Adrenal gland (tissue), 12 donors: ENCODE results near the gene MCTP1. TPM values are rescaled to one million over a fixed set of nuclear protein-coding genes. Genes with fewer than 3 reads are reported as not detected.

ENCODE experiments used
- DNase-seq, 7 donors: peaks; one replicate each; pipeline ENCODE4 v3.0.0-alpha.2; 2019 to 2020
- H3K27ac ChIP-seq, 5 donors: fragments of 200-600 bp; sonication (generic) in 4 of 5; 1 replicate in 3 of 5; 2 replicates in 2 of 5; pipeline versions ENCODE4 v1.5.1 to v1.8.0; 2016 to 2020; ENCODE audit warnings: mild to moderate bottlenecking in 1 of 5
- H3K27me3 ChIP-seq: fragments of 200-600 bp; 2 replicates; pipeline ENCODE4 v1.8.0; 2021
- H3K36me3 ChIP-seq, 2 donors: fragments of 200-600 bp; replicated peaks in 1 of 2; 1 replicate in 1 of 2; 2 replicates in 1 of 2; pipeline versions ENCODE4 v1.5.1 to v1.8.0; 2018 to 2022
- H3K4me1 ChIP-seq, 2 donors: fragments of 200-600 bp; replicated peaks in 1 of 2; 1 replicate in 1 of 2; 2 replicates in 1 of 2; pipeline versions ENCODE4 v1.5.1 to v1.8.0; 2018 to 2021
- H3K4me3 ChIP-seq, 4 donors: fragments of 200-600 bp; sonication (generic) in 3 of 4; one replicate each; pipeline ENCODE4 v1.5.1; 2016 to 2018
- H3K9me3 ChIP-seq, 3 donors: fragments of 200-600 bp; sonication (generic) in 1 of 3; replicated peaks in 1 of 3; 1 replicate in 2 of 3; 2 replicates in 1 of 3; pipeline versions ENCODE4 v1.5.1 to v1.8.0; 2016 to 2021
- POLR2A ChIP-seq, 2 donors: fragments of 450-650 bp; IDR thresholded peaks; one replicate each; pipeline ENCODE4 v1.6.1; 2017; ENCODE audit warnings: antibody characterized with exemption in 2 of 2, mild to moderate bottlenecking in 2 of 2, moderate library complexity in 1 of 2
- WGBS, 4 donors: extraction: QIAGEN DNeasy Blood & Tissue Kit in 2 of 4; methylation state at CpG; one replicate each; pipeline versions ENCODE4 v1.1.5 to v1.1.7; 2013 to 2017; 5-methylcytosine and 5-hydroxymethylcytosine counted together
- intact Hi-C, 2 donors: fragments of 100-400 bp; cut with DNase I; formaldehyde crosslinking; loops; one replicate each; pipeline versions ENCODE4 v1.14.1 to v1.15.0; 2022 to 2023
- polyA plus RNA-seq, 3 donors: library from polyadenylated mRNA; stranded (reverse); fragments of 200-250 nt in 2 of 3; fragments of 350-450 nt in 1 of 3; fragmentation: Illumina TruSeq in 1 of 3; extraction: RNeasy Lipid Tissue Mini Kit (QIAGEN cat#74804) in 1 of 3; gene quantifications; one replicate each; pipeline ENCODE4 v1.2.3, GENCODE V29; 2013 to 2014
- total RNA-seq, 9 donors: library from RNA; depleted of rRNA in 4 of 9; stranded (reverse); fragments of >200 nt in 4 of 9; fragments of 120-200 nt in 1 of 9; fragmentation: NEBNext Ultra II Directional in 1 of 9; extraction: Animal tissue kit (Norgen Biotek cat#: 25700) in 1 of 9; gene quantifications; one replicate each; pipeline versions ENCODE4 v1.1.0 to v1.2.4, GENCODE V29; 2013 to 2023
- TF ChIP-seq, protein P1 (sequence below), 6 experiments: fragments of 450-650 bp in 4 of 6; fragments of 200-600 bp in 2 of 6; sonication (generic) in 1 of 6; IDR thresholded peaks; 1 replicate in 5 of 6; 2 replicates in 1 of 6; pipeline versions ENCODE4 v1.5.1 to v1.8.0; 2016 to 2021; ENCODE audit warnings: antibody characterized with exemption in 6 of 6, mild to moderate bottlenecking in 2 of 6, moderate library complexity in 1 of 6
- donor health status: healthy with polysubstance abuse.
- donor health status: Bipolar disorder and iron deficiency.
- donor health status: DM: yes; HTN: yes; CAD: no.
- donor health status: DM: no; HTN: no; CAD: no.
- donor health status: DM: no; HTN: no; CAD: no.
- donor health status: DM: yes; HTN: yes; CAD: no.

Gene MCTP1
- total and polyA plus RNA-seq, 12 donors = 1.2 to 20.1 (median 5.1) TPM

DNA sequence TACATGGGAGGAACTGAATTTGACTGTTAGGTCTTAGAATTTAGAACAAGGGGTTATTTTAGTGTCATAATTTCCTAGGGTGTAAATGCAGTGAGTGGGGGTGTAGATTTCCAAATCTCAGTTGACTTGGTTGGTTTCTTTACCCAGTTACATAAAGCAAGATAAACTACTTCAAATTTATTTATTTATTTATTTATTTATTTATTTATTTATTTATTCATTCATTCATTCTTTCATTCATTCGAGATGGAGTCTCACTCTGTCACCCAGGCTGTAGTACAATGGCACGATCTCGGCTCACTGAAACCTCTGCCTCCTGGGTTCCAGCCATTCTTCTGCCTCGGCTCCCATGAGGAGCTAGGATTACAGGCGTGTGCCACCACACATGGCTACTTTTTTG lies 466.0 kb downstream of the MCTP1 start:
- H3K36me3 ChIP-seq = no peaks in the 10 kb centered on the region
- intact Hi-C loops = no loop called here
- no peak for TF ChIP-seq POLR2A (IDR thresholded peaks at IDR 0.05)
- TF ChIP-seq, protein P1, sequence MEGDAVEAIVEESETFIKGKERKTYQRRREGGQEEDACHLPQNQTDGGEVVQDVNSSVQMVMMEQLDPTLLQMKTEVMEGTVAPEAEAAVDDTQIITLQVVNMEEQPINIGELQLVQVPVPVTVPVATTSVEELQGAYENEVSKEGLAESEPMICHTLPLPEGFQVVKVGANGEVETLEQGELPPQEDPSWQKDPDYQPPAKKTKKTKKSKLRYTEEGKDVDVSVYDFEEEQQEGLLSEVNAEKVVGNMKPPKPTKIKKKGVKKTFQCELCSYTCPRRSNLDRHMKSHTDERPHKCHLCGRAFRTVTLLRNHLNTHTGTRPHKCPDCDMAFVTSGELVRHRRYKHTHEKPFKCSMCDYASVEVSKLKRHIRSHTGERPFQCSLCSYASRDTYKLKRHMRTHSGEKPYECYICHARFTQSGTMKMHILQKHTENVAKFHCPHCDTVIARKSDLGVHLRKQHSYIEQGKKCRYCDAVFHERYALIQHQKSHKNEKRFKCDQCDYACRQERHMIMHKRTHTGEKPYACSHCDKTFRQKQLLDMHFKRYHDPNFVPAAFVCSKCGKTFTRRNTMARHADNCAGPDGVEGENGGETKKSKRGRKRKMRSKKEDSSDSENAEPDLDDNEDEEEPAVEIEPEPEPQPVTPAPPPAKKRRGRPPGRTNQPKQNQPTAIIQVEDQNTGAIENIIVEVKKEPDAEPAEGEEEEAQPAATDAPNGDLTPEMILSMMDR (IDR thresholded peaks at IDR 0.05) = no peak
- no peak for DNase-seq
- H3K4me1 ChIP-seq = no peaks in the 10 kb centered on the region
- H3K4me3 ChIP-seq = no peak overlapping the region
- H3K27me3 ChIP-seq = no peaks in the 10 kb centered on the region
- no peak overlapping the region for H3K27ac ChIP-seq
- WGBS, 4 donors = 72 to 75% (median 73%) methylated on average over 5 of the region's 5 CpGs
- H3K9me3 ChIP-seq = peaks cover 0 to 3% (median 0%) of the 10 kb centered on the region in 3 donors

DNA sequence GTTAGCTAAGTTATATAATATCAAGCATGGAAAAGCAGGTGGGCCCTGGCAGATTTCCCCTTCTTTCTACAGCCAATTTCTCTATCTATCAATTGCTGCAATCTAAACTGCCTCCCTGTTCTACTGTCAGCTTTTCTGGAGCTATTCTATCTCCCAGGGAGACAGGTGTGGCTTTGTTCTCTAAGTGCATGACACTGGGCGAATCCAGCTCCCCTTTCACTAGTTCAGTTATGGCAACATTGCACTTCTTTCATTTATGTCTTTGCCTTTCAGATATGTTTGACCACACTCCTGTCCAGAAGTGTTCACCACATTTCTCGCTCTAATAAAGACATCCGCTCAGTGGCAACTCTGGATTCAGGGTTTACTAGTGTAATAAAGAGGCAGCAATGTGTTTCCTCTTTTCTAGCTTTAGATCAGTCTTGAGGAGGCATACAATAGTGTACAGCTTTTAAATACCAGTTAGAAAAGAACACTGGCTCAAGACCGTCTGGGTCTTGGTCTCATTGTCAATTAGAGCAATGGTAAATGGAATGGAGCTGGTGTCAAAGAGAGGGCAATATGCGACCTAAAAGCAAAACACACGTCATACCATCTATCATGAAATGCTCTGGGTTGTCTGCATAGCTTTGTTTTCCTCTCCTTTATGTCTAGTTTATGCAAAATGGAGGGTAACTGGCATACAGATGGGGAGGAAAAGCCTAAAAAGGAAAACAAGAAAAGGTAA lies 469.4 kb downstream of the MCTP1 start:
- WGBS, 4 donors = 65 to 72% (median 67%) methylated on average over 6 of the region's 6 CpGs
- H3K27ac ChIP-seq = no peak overlapping the region
- H3K4me3 ChIP-seq = no peak overlapping the region
- DNase-seq = no peak
- H3K36me3 ChIP-seq = no peaks in the 10 kb centered on the region
- TF ChIP-seq POLR2A (IDR thresholded peaks at IDR 0.05) = no peak
- TF ChIP-seq, protein P1 (IDR thresholded peaks at IDR 0.05) = no peak
- H3K9me3 ChIP-seq = peaks cover 0 to 3% (median 0%) of the 10 kb centered on the region in 3 donors
- intact Hi-C loops = no loop called here
- no peaks in the 10 kb centered on the region for H3K4me1 ChIP-seq
- H3K27me3 ChIP-seq = no peaks in the 10 kb centered on the region

DNA sequence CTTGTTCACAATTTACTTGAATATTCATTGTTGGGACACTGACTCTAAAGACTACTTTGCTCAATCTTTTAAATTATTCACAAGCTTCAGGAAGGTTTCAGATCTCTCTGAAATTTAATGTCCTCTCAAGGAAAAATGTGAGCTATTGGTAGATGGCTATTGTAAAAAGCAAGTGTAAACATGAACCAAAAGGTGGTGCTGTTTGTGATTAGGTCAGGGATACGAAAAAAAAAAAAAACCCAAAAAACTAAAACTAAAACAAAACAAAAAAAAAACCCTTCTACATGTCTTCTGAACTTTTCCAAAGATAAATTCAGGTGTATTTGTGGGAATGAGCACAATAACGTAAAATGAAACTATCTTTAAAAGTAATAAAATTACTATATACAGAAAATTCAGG lies 472.7 kb downstream of the MCTP1 start:
- TF ChIP-seq, protein P1 (IDR thresholded peaks at IDR 0.05) = no peak
- no peak for TF ChIP-seq POLR2A (IDR thresholded peaks at IDR 0.05)
- DNase-seq = no peak
- WGBS, 4 donors = 61 to 72% (median 67%) methylated on average over 2 of the region's 2 CpGs

DNA sequence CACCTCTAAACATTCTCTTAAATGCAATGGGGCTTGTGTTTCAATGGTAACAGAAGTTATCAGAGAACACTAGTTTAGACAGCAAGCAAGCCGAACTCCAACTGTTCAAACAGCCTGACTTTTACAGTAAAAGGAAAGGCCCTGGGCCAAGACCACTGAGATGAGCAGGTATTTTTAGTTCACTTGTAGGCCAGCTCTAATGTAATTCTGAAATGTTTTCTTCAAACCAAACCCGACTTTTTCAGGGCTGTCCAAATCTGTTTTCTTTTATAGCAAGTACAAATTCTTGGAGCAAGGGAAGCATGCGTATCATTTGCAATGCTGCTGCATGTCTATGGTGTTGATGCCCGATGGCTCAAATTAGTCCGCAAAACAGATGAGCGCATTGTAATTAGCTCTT lies 473.6 kb downstream of the MCTP1 start:
- no peaks in the 10 kb centered on the region for H3K9me3 ChIP-seq
- H3K4me1 ChIP-seq = no peaks in the 10 kb centered on the region
- TF ChIP-seq, protein P1 (IDR thresholded peaks at IDR 0.05) = no peak
- no peak for TF ChIP-seq POLR2A (IDR thresholded peaks at IDR 0.05)
- WGBS, 4 donors = 80 to 86% (median 84%) methylated on average over 6 of the region's 6 CpGs
- no peaks in the 10 kb centered on the region for H3K27me3 ChIP-seq
- DNase-seq = no peak
- intact Hi-C loops = no loop called here
- H3K36me3 ChIP-seq = no peaks in the 10 kb centered on the region
- H3K27ac ChIP-seq = no peak overlapping the region
- no peak overlapping the region for H3K4me3 ChIP-seq

More for the DNA sequence above, 472.7 kb downstream of the MCTP1 start:
- Histone ChIP-seq H3K4me3 (no peak overlapping the region), H3K4me1 (no peaks in the 10 kb centered on the region), H3K27me3 (no peaks in the 10 kb centered on the region), H3K27ac (no peak overlapping the region), H3K9me3 (no peaks in the 10 kb centered on the region), H3K36me3 (no peaks in the 10 kb centered on the region)
- intact Hi-C loops = no loop called here
